NCI-H1105 (cell line): ENCODE data around the gene OPRL1.

Experiments
- DNase-seq: peaks from one replicate; lab custom pipeline; 2025; lab: John Stamatoyannopoulos, UW

OPRL1 gene

DNA sequence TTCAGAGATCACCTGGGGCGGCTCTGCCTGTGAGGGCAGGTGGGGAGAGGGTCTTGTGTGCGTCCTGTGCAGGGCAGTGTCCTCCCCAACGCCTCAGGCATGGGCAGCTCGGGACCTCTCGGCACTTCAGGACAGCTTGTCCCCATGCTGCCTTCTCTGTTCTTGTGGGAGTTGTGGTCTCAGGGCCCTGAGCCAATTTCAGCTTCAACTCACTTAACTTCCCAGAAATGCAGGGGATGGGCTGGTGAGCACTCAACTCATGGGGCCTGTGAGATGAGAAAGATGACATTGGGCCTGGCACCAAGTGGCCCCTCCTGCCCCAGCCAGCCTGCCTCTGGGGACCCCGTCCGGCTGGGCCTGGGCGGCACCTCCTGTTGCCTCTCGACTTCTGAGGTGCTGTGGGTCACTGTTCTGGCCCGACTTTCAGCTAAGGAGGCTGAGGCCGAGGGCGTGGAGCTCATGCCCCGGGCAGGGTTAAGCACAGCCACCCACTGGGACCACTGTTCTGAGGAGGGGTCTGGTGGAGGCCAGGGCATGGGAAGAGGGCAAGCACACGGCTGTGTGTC lies 7.3 kb upstream of the OPRL1 start:
- no peak for DNase-seq

DNA sequence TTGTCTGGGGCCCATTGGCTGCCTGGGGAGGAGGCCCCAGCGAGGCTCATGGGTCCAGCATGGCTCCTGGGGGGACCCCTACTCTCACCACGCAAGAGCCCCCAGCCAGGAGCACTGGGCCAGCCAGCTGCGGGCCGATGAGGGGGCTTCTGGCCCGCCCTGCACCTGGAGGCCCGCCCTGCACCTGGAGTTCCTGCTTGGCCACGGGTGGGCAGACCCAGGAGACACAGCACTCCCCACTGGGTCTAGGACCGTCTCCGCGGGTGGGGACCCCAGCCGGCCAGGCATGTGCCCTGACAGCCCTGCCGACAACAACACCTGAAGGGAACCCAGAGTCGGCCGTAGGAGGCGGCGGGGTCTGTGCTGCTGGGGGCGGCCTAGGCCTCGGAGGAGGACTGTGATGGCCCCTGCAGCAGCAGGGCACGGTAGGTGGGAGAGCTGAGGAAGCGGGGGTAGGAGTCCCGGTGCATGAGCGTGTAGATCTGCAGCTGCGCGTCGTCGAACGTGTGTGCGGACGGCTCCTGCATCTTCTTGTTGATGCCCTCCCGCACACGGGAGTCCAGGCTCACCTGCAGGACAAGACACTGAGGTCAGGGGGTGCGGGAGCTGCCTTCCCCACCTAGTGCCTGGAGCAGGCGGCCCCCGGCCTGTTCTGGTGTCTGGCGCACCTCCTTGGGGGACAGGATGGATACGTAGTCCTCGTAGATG lies 6.3 kb upstream of the OPRL1 start:
- no peak for DNase-seq

DNA sequence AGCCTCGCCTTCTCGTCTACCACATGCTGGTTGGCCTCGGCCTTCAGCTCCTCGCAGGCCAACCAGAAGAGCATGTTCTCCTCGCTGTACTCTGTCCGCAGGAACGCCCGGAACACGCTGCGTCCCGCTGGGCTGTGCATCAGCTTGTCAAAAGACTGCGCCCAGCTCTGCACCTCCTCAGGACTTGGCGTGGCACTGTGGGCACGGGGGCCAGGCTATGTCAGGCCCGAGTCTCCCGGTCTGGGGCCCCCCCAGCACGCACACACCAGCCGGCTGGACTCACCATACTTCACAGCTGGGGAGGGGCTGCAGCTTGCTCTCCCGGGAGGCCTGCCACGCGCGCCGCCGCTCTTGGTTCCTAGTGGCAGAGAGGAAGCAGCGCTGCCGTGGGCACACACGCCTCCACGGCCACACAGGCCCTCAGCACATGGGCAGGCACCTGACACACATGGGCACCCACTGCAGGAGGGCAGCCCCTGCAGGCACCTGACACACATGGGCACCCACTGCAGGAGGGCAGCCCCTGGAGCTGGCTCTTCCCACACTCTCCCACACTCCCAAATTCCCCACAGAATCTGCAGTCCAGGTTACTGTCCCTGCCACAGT lies 5.6 kb upstream of the OPRL1 start:
- DNase-seq = no peak

DNA sequence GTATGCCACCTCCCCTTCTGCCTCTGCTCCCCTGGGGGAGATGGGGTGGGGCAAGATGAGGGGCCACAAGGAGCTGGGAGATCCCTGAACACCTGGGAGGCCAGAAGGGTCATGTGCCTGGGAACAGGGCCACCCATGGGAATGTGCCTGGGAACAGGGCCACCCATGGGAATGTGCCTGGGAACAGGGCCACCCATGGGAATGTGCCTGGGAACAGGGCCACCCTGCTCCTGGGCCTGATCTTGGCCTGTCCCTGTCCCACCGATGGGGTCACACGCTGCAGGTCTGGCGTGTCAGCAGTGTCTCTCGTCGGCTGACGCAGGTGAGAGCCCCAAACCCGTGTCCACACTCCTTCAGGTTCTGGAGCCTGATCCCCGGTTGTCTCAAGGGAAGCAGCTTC lies 4.9 kb upstream of the OPRL1 start:
- no peak for DNase-seq

DNA sequence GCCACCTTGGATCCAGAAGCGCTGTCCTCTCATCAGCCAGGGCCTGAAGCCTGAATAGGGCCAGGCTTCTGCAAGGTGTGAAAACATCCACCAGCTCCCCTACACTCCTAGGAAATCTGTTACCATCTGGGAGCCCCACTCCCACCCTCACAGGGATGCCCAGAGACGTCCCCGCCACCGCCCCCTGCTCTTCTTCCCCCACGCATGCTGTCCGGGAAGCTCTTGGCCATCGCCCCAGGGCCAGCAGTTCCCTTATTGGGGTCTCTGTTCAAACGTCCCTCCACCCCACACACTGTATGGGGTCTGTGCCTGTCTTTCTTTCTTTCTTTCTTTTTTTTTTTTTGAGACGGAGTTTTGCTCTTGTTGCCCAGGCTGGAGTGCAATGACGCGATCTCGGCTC lies 4.3 kb upstream of the OPRL1 start:
- DNase-seq = no peak

DNA sequence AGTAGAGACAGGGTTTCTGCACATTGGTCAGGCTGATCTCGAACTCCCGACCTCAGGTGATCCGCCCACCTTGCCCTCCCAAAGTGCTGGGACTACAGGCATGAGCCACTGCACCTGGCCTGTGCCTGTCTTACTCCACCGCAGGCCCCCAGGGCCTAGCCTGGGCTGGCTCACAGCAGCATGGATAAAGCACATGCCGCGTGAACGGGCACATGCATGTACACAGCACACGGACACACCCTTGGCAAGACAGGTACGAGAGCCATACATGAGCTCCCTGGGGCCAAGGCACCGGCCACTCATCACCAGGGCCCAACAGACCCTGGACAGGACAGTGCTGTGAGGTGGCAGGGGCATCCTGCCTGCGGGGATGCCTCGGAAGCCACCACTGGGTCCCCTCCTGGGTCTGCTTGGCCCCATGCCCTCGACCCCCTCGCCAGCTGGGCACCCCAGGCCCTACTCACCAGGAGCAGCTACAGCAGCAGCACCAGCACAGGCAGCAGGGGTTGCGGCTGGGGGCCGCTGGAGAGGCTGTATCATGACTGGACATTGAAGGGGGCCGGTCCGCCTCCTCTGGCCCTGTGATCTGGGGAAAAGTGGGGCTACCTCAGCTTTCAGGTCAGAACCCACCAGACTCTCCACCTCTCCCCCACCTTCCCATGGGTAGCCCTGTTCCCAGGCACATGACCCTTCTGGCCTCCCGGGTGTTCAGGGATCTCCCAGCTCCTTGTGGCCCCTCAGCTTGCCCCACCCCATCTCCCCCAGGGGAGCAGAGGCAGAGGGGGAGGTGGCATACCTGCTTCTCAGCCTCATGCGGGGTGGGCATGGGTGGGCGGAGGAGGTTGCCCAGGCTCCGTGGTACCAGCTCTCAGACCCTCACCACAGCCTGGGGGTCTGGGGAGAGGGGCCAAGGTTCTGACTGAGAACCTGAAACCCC lies 3.6 kb upstream of the OPRL1 start:
- DNase-seq = no peak

DNA sequence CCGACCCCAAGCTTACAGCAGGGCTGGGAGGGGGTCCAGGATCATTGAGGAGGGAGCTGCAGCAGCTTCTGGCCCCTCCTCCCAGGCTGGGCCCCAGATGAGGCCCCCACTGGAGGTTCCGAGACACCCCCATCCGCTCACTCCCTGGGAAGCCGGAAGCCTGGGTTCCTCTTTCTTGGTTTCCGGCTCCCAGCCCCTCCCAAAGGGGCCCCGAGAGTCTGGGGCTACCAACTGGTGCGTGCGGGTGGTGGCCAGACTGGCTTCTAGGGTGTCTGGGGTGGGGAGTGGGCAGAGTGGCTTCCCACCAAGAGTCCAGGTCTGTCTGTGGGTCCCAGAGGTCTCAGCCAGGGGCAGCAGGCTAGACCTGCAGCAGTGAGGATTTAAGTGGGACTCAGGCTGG lies 2.8 kb upstream of the OPRL1 start:
- DNase-seq = no peak

DNA sequence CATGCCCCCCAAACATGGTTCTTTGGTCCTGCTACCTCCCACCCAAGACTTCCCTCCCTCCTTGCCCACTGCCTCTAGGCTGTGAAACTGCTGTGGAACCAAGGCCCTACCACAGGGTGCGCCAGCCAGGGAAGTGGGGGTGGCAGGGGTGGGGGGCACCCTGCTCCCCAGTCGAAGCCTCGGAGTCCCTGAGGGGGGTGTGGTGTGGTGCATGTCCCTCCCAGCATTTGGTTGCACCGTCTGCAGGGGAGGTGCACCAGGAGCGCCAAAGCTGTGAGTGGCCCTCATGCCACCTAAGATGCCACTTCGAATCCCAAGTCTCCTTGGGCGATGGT lies 2.4 kb upstream of the OPRL1 start:
- DNase-seq = no peak

DNA sequence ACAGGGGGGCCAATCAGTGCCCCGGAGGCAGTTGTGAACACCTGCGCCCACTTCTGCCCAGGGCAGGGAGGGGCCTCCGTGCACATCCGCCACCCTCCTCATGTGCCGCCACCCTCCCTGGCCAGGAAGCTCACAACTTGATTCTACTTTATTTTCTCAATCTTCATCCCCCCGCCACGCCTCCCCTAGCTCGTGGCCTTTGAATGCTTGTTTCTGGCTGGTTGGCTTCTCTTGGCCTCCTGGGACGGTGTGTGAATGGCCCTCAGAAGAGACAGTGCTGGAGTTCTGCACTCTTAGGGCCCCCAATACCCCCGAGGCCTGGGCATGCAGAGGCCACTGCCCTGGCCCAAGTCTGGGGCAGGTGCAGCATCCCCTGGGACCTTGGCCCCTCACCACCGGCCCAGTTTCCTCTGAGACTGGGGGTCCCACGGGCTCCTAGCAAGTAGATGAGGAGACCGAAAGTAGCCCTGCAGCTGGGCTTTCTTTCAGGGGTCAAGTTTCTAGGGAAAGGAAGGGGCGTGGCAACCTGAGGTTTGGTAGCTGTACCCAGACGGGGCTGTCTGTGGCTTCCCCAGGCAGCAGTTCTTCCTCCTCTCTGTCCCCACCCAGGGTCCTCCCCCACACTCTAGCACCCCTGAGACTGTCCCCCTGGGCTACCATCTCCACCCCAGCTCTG lies 1.9 kb upstream of the OPRL1 start:
- no peak for DNase-seq

DNA sequence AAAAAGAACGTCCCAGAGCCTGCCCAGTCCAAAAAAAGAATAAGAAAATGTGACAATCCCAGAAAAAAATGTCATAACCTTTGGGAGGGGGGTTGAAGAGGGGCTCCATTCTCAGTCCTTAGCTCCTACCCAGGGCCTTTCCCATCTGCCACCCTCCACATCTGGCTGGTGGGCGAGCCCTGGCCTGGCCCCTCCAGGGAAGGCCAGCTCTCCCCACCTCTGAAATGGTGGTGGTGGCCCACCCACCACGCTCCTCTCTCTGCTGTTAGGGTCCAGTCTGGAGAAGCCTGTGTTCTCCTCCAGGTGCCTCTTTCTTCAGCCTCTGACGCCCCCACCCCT lies 979 bp upstream of the OPRL1 start:
- no peak for DNase-seq

DNA sequence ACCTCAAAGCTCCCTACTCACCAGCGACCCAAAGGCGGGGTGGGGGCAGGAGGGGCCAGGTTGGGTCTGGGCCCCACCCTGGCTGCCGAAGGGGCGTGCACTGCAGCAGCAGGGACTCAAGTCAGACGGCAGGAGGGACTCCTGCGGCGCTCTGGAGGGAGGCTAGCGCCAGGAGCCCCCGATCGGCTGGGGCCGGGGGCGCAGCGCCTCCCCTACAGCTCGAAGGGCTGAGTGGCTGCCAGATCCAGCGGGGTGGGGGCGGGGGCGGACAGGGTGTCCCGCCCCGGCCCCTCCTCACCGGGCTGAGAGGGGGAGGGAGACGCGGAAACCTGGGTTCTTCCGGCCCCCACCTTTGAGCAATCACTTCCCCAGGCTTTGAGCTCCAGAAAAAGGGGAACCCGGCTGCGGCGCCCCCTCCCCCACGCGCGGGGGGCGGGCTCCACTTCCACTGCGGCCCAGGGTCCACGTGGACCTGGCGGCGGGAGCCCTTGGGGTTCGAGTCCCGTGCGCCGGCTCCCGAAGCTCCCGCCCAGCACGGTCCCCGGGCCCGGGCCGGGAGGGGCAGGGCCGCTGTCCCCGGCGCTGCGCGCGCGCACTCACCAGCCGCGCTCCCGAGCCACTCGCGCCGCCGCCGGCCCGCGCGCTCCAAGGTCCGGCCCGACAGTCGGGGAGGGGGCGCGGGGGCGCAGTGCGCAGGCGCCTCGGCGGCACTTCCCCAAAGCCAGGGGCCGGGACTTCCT lies 439 bp upstream of the OPRL1 start, which contains the start of gene RGS19:
Gene RGS19 (minus strand): TSS at position 246 of the 740 bp plus-strand sequence. CDS start 2,632 bp downstream, outside the sequence.
- peak; percentile 38 for DNase-seq

DNA sequence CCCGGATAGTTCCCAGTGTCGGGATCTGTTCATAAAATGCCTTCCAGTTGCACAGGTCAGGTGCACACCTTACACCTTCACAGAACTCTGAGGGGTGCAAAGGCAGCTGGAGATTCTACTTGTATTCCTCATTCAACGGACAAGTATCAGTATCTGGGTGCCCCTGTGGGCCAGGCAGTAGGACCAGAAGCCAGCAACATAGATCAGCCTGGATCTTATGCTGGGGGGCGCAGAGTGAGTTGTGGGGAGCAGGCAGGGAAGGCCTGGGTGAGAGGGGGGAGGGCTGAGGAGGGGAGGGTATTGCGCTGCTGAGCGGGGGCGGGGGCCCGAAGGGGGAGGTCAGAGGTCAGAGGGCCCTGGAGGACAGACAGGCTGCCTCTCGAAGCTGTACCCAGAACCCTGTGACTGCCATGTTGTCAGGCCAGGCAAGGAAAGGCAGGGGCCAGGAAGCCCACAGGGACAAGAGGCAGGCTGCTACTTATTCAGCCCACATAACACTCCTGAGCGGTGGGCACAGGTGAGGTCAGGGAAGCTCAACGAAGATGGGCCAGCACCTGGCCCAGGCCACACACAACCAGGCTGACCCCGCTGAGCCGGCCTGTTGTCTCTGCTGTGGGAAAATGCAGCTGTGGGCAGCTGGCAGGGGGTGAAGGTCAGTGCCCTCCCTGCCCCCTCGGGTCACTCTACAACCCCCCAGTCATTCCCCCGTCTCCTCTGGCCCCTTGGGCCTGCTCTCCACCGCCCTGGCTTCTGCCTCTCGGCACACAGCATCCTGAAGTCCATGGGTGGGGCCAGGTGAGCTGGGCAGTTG lies 1.1 kb downstream of the OPRL1 start:
- DNase-seq = no peak

DNA sequence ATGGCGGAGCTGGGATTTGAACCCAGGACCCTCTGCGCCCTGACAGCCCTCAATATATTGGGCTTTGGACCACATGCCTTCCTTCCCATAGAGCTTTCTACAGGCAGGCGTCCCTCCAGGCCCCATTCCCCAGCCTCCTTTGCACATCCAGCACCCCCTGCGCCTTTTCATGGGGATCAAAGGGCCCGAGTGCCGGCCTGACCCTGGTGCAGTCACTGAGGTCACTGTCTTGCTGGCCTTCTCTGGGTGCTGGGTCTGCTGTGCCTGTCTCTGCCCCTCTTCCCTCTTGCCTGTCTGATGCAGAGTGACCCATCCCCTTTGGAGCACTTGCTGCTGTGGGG lies 1.7 kb downstream of the OPRL1 start:
- no peak for DNase-seq

DNA sequence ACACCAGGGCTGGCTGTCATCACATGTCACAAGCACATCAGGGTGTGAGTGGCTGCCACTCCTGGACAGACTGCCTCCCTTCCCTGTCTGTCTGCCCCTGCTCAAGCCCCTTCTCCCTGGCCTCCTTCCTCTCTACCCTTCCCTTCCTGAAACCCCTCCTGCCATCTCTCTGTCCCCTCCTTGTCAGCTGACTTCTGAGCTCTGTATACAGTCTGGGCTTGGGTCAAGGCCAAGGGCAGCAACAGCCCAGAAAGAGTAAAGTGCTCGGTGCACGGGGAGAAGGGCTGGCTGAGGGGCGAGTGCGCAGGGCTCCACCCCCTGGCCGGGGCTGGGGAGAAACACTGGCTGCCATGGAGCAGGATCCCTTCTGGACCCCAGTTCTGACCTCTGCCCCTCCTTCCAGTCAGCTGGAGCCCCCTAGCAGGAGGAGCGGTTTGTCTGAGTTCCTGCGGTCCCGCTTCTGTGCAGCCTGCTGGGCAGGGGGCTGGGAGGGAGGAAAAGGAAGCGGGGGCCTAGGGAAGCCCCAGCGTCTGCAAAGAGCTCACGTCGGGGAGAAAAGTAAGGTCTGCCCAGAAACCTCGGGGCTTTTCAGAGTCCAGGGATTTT lies 2.3 kb downstream of the OPRL1 start:
- DNase-seq = no peak

DNA sequence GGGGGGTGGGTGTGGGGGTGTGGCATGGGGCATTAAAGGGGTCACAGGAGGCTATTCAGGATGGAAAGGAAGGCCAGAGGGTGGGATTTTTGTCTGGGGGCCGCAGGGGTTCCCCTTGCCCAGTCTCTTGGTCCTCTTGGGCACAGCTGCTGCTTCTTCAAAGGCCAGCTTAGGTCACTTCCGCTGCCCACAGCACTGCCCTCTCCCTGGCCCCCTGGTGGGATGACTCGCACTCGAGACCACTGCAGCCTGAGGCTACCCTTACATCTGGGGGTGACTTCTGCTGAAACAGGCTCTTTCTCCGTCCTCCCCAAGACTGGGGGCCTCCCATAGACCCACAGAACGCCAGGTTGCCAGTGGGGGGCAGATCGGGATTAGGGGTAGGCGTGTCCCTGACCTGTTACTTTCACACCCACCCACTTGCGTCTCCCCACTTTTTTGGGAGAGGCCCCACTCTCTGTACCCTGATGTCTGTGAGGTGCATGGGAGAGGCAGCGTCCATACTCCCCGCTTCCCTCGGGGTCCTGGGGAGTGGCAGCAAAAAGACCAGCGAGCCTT lies 3.0 kb downstream of the OPRL1 start:
- DNase-seq = no peak

DNA sequence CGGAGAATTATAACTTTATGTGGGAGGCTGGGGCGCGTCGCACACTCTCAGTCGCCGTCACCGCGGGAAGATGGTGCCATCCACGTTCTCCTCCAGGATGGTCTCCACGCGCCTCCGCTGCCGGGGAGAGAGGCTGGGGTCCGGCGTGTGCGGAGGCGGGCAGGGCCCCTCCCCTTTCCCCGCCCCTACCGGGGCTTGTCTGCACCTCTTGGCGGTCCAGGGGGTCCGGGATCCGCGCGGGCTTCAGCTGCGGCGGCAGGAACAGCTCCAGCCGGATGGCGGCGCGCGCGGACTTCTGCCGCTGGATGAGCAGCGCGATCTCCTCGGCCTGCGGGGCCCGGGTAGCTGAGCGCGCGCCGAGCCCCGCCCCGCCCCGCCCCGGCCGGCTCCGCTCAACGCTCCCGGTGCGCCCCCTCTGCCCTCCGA lies 3.5 kb downstream of the OPRL1 start:
- peak; percentile 75 for DNase-seq

DNA sequence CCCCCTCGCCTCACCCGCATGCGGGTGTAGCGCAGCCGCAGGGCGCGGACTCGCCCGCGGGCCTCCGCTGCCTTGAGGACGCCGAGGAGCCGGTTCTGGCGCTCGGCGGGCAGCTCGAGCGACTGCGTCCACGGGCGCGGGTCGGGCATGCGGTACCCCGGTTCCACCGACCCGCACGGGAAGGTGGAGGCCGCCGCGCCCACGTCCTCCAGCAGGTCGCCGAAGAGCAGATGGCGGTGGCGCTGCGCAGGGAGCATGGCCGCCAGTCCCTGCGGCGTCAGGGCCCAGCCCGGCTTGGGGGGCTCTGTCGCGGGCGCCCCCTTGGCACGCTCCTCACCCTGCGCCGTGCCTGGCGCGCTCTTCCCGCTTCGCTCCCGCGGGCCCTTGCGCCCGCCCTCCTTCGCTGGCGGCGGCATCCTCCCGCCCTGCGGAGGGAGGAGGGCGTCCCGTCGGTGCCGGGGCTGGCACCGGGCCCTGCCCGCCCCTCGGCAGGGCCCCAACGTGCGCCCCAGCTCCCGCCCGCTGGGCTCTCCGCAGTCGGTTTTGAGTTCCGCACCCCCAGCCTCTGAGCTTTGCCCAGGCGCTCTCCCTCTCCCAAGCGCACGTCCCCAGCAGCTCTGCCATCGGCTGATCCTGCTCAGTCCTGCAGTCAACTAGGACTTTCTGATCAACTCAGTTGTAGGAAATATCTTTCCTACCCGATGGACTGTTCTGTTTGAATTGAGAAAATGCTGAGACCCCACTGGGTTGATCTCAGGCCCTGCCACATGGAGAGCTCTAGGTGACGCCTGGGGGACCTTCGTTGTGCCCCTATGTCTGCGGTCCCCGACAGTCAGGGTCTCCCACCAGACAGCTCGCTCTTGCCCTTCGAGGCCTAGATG lies 4.2 kb downstream of the OPRL1 start, which contains the start of gene LKAAEAR1:
Gene LKAAEAR1 (minus strand): TSS at position 595 of the 881 bp plus-strand sequence. CDS start 179 bp downstream, at position 416.
- no peak for DNase-seq

DNA sequence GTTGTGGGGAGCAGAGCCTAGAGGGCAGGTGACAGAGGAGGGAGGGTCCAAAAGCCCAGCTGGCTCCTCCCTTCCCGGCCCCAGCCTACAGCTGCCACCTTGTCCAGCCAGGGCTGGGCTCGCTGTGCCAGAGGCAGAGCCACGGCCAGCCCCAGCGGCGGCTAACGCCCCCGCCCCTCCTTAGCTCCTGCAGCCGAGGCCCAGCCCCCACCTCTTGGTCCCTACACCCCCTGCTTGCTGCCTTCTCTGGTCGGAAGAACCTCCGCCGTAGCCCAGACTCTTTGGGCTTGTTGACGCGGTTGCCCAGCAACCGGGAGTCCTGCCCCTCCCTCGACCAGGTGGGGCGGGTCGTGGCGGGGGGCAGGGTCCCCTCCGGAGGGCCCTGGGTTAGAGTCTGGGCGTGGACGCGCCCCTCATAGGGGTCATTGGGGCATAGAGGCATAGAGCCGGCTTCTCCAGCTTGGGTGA lies 4.8 kb downstream of the OPRL1 start:
- DNase-seq = peak; percentile 44

DNA sequence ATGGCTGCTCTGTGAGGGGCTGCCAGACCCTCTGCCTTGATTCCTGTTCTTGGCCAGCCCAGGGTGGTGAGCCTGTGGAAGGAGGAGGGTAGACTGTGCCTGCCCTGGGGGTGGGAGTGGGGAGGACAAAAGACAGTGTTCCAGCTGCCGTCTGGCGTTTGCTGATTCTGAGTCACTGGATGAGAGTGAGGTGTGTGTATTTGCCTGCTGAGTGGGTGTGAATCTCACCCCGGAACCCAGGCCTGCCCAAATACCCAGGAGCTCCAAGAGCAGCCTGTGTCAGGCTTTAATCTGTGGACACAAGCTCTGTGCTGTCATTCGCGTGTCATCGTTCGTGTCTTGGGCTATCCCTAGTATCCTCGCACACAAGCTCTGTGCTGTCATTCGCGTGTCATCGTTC lies 6.9 kb downstream of the OPRL1 start:
- DNase-seq = no peak
